VCaP (cell line): ENCODE measurements around the gene ZNF296.
A peak's percentile ranks its signal among the peaks of the same experiment; 100 is the strongest.

Experiments
- H3K27ac ChIP-seq: fragments of 450-650 bp; 2 replicates; pipeline ENCODE4 v1.5.1; 2017
- CTCF ChIP-seq: fragments of 450-650 bp; conservative IDR thresholded peaks from 2 replicates; pipeline ENCODE4 v1.5.1; 2017; ENCODE audit warnings: mild to moderate bottlenecking, moderate library complexity

Gene ZNF296

GRCh38 chr19:45090606-45091005 lies 14.3 kb upstream of the ZNF296 start:
- peak overlapping the region; percentile 98 for H3K27ac ChIP-seq
- TF ChIP-seq CTCF, result no peak

- H3K27ac ChIP-seq, result peak overlapping the region; percentile 98
- no peak for TF ChIP-seq CTCF
Measured at GRCh38 chr19:45090034-45090433, 13.8 kb upstream of the ZNF296 start.

- TF ChIP-seq CTCF, result no peak
- no peak overlapping the region for H3K27ac ChIP-seq
Measured at GRCh38 chr19:45087531-45087930, 11.3 kb upstream of the ZNF296 start.

DNA sequence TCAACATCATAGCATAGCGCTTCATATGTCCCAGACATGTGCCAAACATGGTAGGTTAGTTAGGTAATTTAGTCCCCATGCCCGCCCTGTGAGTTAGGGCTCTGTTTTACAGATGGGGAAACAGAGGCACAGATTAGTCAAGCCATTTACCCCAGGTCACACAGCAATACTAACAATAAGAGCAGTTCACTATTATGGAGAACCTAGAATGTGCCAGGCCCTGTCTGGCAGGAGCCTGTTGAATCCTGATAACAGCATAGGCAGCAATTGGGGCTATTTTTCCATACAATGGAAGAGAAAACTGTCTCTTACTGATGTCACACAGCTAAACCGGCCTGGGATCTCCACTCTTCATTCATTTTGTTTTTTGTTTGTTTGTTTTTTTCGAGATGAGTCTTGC lies 10.2 kb upstream of the ZNF296 start:
- no peak overlapping the region for H3K27ac ChIP-seq
- no peak for TF ChIP-seq CTCF

DNA sequence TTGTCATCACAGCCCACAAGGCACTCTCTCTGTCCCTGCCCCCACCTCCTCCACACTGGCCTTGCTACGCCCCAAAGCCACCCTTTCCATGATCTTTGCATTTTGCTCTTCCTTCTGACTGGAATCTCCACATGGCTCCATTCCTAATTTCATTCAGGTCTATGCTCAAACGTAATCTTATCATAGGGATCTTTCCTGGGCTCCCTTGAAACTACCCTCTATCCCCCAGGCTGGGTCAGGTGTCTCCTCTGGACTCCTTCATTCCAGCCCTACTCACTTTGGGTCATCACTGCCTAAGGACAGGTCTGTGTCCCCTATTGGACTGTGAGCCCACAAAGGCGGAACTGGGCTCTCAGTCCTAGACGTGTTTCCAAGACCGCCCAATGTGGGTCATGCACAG lies 5.9 kb upstream of the ZNF296 start:
- TF ChIP-seq CTCF, result no peak
- no peak overlapping the region for H3K27ac ChIP-seq

DNA sequence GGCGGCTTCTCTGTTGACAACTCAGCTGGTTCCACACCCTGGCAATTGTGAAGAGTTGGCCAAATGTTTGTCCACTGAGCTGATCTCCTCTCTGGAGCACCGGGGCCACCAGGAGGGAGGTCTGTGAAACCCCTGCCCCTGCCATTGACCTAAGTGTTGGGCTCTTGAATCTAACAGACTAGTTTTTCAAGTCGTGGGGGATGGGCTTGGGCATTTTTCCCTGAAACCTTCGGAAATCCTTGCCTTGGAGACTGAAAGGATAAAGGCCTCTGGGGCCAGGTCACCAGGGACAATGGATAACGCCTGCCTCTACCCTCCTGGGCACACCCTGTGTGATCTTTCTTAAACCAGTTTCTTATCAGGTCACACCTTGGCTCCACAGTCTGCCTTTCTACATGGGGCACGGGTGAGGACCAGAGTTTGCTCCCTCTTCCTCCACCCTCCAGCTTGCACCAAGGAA lies 3.7 kb upstream of the ZNF296 start:
- peak overlapping the region; percentile 91 for H3K27ac ChIP-seq
- TF ChIP-seq CTCF, result no peak

DNA sequence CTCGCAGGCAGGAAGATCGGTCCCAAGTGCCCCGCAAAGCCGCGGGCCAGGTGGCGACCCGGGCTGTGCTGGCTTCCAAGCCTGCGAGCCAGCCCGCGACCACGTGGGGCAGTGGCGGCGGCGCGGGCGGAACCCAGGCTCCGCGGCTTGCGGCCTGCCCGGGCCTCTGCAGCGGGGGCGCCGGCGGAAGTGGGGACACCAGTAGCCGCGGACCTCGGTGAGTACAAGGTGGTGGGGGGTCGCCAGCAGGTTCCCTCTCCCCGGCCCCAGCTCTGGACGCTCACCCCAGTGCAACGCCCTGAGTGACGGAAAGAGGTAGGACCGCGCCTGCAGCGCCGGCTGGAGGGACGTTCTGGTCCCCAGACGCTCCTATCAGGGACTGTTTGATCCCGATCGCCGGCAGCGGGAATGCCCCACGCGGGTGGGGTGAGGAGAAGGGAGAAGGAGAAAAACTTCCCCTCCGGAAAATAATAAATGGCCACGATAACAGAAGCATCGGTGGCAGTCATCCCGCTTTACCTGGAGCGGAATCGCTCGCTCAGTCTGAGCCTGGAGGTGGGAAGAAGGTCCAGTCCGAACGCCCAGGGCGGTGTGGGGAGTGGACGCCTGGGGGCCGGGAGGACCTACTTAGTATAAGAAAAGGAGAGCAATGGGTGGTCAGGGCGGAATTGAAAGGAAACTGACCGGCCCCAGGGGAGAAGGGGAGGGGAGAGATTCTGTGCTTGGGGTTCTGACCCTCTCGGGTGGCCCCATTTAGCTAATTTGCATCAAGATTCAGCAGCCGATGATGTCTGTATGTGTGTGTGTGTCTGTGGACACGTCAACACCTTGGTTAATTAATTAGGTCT lies 3.0 kb upstream of the ZNF296 start, which contains the start of gene GEMIN7:
Gene GEMIN7, plus strand, starts transcription at position 198 of the 848 bp plus-strand sequence. CDS start 10,855 bp downstream, outside the sequence.
- H3K27ac ChIP-seq, result peak within 1 kb of the TSS; percentile 91
- TF ChIP-seq CTCF, result peak; percentile 50
